Bone marrow (tissue), 2 donors: ENCODE results near the gene NUMBL.
A peak's percentile ranks its signal among the peaks of the same experiment; 100 is the strongest.

ENCODE experiments used
- DNase-seq, 2 donors: peaks; one replicate each; lab custom pipeline; 2025; lab: John Stamatoyannopoulos, UW

The NUMBL gene

GRCh38 chr19:40690693-40691420 is 406 bp upstream of the NUMBL start:
- peak; percentile 77 to 85 for DNase-seq

GRCh38 chr19:40689339-40690049 is 957 bp downstream of the NUMBL start:
- DNase-seq: no peak

GRCh38 chr19:40688987-40689338 is 1.5 kb downstream of the NUMBL start:
- DNase-seq: no peak

GRCh38 chr19:40688309-40688708 is 2.1 kb downstream of the NUMBL start:
- no peak for DNase-seq

- no peak for DNase-seq
Observed at GRCh38 chr19:40687525-40688016, 2.9 kb downstream of the NUMBL start.

GRCh38 chr19:40686882-40687524 is 3.4 kb downstream of the NUMBL start:
- DNase-seq: no peak

GRCh38 chr19:40685563-40685962 is 4.9 kb downstream of the NUMBL start:
- no peak for DNase-seq

- DNase-seq: no peak
Observed at GRCh38 chr19:40685016-40685526, 5.4 kb downstream of the NUMBL start.

- DNase-seq: no peak
Observed at GRCh38 chr19:40684280-40684679, 6.2 kb downstream of the NUMBL start.

GRCh38 chr19:40683437-40683836 is 7.0 kb downstream of the NUMBL start:
- no peak for DNase-seq

- no peak for DNase-seq
Observed at GRCh38 chr19:40682431-40682964, 8.0 kb downstream of the NUMBL start.

GRCh38 chr19:40681039-40681438 is 9.4 kb downstream of the NUMBL start:
- DNase-seq: no peak

- DNase-seq: no peak
Observed at GRCh38 chr19:40677156-40677555, 13.3 kb downstream of the NUMBL start.

GRCh38 chr19:40674291-40674690 is 16.2 kb downstream of the NUMBL start:
- no peak for DNase-seq

GRCh38 chr19:40673397-40673796 is 17.1 kb downstream of the NUMBL start:
- no peak for DNase-seq

- DNase-seq: no peak
Observed at GRCh38 chr19:40672573-40673299, 17.7 kb downstream of the NUMBL start.

- DNase-seq: no peak
Observed at GRCh38 chr19:40672038-40672437, 18.4 kb downstream of the NUMBL start.

GRCh38 chr19:40671404-40671803 is 19.0 kb downstream of the NUMBL start:
- no peak for DNase-seq

- DNase-seq: no peak
Observed at GRCh38 chr19:40668991-40669614, 21.3 kb downstream of the NUMBL start.

- no peak for DNase-seq
Observed at GRCh38 chr19:40667602-40668001, 22.8 kb downstream of the NUMBL start.

GRCh38 chr19:40666803-40667438 is 23.5 kb downstream of the NUMBL start:
- no peak for DNase-seq
